ENCODE results near the gene LDB2.

DNA sequence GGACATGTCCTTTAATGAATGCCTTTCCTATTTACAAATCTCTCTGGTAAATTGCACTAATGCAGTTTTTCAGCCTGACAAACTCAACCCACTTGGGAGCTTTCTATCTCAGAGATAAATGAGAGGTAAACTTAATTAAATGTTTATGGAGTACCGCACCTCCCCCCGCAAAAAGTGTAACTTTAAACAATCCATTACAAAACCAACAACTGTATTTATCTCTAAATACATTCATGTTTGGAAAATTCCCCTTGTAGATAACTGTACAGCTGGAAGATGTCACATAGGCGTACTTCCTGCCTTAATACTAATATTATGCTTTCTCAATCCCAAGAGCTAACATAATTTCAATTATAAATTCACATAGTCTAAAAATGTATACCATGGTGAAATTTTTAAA, 215.5 kb downstream of the LDB2 start:
- TF ChIP-seq POLR2A (IDR thresholded peaks at IDR 0.05) = no peak
- TF ChIP-seq, protein P1, sequence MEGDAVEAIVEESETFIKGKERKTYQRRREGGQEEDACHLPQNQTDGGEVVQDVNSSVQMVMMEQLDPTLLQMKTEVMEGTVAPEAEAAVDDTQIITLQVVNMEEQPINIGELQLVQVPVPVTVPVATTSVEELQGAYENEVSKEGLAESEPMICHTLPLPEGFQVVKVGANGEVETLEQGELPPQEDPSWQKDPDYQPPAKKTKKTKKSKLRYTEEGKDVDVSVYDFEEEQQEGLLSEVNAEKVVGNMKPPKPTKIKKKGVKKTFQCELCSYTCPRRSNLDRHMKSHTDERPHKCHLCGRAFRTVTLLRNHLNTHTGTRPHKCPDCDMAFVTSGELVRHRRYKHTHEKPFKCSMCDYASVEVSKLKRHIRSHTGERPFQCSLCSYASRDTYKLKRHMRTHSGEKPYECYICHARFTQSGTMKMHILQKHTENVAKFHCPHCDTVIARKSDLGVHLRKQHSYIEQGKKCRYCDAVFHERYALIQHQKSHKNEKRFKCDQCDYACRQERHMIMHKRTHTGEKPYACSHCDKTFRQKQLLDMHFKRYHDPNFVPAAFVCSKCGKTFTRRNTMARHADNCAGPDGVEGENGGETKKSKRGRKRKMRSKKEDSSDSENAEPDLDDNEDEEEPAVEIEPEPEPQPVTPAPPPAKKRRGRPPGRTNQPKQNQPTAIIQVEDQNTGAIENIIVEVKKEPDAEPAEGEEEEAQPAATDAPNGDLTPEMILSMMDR (IDR thresholded peaks at IDR 0.05) = no peak
